NK-92 (cell line): ENCODE results near the gene SERGEF.

Experiments used
- DNase-seq: peaks from one replicate; lab custom pipeline; 2025; ENCODE audit not compliant: unreplicated experiment; lab: John Stamatoyannopoulos, UW

Gene SERGEF

DNA sequence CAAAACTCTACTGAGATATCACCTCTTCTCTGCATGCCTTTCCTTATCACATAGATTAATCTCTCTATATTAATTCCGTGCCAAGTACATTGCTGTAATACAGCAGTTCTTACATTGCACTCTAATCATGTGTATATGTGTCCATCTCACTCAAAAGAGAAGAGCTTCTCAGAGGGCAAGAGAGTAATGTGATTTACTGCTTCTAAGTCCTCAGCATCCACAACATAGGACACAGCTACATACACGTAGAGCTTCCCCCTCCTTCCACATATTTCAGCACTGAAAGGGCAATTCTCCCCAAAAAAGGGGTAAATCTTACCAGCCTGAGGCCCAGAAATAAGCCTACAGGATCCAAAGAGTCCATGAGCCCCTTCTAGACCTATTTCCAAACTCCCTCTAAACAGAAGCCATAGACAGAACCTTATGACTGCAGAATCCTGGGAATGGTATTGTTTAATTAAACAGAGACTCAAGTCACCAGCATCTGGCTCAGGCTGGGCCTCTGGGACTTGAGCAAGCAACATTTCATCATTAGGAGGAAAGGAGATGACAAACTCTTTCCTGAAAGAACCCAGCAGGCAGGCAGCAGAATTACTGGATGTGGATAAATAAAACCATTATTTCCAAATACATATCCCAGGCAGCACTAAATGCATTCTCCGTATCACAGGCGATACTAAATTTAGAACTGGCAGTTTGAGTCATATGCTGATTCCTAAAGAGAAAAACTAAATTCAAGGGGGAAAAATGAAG, 191.0 kb downstream of the SERGEF start:
- DNase-seq = no peak

DNA sequence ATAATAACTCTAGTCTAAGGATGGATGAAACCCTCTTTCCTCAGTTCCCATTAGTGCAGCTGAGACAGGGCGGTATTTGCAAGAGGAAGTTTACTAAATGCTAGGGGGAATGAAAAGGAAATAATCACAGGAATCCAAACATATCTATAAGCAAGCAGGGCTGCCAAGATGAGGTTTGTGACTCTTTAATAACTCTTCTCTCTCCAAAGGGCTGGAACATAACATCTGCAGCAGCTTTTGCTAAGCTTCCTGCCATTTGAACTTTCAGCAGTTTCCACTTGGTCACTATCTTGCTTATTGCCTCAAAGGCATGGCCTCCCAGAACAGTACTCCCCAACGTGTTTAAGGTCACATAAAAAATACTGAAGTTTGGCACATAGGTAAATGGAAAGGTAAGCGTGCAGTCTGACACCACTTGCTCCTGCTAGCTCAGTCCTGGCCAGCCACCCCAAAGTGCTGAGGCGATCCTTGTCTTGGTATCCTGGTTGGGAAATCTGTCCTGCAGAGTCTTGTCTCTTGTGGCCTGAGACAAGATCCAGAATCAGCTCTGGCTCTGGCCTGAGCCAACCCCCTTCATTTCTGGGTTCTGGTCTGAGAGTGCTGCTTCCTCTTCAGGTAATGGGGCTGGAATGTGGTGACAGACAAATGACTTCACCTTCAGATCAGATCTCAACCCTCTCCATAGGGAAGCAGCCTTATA, 196.5 kb downstream of the SERGEF start:
- no peak for DNase-seq

DNA sequence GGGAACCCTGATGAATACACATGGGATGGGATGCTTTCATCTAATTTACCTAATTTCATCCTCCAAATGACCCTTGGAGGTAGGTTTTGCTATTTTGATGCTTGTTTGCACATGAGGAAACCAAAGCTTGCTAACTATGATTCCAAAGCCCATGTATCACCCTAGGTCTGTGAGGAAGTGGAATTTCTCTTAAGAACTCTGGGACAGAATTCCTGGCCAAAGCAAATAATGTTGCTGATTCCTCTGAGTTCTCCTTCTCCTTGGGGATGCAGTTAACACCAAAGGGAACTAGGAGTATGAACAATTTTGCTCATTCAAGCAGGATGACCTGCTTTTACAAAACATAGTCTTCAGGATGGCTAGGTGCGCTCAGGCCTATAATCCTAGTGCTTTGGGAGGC, 198.3 kb downstream of the SERGEF start:
- no peak for DNase-seq

DNA sequence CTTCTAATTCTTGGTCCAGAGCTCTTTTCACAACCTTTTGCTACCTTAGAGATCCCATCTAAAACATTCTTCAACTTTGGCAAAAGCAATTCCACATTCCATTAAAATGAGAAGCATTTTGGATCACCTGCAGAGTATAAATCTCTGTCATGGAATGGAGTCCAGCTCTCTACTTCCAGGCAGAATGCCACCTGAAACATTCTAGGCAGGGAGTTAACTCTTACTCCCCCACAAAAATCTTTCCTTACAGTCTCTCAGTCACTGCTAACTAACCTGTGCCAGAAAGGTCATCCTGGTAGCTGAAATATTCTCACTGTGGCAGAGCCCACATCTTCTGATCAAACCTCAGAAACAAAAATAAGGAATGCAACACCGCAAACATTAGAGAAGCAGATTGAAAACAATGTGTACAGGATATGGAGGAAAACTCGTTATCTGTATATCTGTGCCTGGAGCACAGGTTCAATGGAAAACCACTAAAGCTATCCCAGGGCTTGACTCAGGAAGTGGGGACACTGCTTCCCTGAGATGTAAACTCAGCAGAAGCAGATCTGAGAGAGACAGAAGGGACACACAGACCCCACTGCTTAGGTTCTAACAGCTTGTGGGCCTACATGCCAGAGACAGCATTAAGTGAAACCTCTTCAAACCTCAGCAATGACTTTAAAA, 199.3 kb downstream of the SERGEF start:
- no peak for DNase-seq

DNA sequence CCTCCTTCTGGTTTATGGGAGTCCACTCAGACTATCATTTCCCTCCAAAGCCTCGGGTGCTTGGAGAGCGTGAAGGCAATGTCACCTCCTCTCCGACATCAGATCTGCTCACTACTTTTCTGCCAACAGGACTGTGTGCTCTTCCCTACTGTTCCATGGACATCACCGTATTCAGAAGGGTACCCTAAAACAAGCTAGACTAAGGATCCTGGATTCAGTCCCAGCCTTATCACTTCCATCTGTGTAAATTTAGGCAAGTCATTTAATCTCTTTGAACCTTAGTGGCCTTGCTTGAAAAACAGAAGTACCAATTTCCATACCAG, 200.0 kb downstream of the SERGEF start:
- no peak for DNase-seq

DNA sequence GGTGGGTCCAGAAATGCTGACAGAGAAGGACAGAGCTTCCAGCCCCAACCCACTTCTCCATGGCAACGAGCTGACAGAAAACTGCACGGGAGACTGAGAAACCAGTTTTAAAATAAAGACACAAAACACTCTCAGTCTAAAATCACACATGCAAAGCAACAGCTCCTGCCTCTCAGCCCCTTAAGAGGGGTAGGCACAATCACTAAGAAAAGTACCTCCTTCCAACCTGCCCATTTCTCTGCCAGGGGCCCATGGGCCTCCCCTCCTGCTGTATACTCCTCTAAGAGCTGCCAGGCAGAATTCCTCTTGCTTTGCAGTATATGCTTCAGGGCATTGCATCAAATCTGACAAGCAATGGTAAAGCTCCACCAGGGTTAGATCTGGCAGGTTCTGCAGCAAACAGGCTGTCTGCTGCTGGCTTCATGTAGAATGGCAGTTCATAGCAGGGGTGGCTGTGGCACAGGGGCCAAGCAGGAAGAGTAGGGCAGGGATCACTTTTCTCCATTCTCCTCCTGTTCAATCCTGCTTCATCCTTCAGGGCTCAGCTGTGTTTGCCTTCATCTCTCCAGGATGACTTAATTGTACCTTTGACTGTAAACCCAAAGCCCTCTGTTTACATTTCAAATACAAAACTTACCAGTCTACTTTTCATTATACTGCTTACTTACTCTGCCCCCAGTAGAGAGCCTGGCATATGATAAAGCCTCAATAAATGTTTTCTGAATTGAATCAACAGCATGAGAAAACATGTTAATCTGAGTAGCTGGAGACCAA, 200.6 kb downstream of the SERGEF start:
- DNase-seq = no peak

DNA sequence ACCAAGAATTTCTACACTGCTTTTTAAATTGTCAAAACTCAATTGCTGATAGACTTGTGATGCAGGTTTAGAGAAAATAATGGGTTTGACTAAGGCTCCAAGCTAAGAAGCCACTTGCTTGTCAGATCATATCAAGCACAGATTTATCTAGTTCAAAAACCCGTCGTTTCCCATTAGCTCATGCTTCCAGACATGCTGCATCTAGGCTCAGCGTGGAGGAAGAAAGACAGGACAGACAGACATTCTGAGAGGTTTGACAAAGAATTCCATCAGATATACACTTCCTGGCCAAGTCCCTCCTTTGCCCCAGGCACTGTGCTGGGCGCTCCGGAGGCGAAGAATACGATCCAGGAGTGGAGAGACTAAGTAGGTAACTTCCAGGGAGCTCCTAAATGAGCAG, 201.5 kb downstream of the SERGEF start:
- DNase-seq = no peak

DNA sequence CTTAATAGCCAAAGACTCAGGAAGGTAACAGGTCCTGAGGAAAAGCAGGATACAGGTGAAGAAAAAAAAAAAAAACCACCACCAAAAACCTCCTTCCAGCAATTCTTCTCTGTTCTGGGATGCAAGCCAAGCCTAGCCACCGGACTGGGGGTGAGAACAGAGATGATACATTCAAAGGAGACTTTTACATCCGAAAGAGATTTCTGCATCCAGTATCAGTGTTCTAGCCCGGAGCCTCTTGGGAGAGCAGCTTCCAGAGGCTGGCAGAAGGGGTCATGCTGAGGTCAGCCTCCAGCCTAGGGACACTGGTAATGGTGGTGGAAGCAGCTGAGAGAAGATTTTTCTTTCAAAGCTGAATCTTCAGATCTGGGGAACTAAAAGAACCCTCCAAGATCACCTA, 202.1 kb downstream of the SERGEF start:
- no peak for DNase-seq

DNA sequence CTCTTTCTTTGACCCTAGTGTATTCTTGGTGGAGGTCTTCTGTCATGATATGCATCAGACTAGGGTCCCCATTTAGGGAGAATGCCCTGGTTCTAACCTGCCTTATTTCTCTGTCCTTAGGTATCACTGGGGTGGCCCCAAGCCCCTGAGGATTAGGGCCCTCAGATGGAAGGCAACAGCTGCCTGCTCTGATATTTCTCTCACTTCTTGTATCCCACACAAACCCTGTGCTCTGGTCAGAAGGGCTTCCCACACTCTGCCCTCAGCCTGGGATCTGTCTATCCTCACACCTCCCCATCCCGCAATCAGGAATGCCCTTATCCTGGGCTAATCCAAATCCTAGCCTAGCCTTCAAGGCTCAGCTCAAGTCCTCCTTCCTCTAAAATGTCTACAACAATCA, 202.8 kb downstream of the SERGEF start:
- no peak for DNase-seq

DNA sequence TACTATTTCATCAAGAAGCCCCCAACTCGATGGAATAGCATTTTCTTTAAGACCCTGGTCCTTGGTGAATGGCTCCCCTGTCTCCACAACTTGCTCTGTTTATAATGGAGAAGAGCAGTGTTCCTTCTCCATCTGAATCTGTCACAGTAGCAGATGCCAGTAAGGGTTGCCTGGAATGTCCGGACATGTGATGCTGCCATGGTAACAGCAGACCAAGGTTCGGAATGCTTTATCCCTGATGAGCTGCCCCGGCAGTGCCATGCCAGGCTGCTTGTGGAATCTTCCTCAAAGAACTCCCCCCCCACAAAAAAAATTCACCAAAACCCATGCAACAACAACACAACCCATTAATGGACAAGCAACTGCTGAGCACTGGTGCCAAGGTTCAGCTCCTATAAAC, 205.8 kb downstream of the SERGEF start:
- DNase-seq = no peak

DNA sequence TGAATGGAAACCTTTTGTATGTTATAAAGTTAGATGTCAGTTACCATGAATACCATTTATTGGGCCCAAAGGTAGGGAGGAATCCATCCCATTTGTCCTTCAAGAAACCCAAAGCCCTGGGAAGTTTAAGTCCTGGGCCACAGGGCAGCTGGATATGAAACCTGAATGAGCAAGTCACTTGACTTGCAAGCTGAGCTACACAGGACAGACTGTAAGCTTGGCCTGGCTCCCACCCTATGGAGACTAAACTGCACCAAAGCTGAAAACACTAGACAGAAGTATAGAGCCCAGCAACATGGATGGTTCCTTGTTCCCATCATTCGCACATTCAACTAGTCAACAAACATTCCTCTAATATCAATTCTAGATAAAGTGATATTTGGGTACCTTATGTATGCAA, 207.0 kb downstream of the SERGEF start:
- DNase-seq = no peak

DNA sequence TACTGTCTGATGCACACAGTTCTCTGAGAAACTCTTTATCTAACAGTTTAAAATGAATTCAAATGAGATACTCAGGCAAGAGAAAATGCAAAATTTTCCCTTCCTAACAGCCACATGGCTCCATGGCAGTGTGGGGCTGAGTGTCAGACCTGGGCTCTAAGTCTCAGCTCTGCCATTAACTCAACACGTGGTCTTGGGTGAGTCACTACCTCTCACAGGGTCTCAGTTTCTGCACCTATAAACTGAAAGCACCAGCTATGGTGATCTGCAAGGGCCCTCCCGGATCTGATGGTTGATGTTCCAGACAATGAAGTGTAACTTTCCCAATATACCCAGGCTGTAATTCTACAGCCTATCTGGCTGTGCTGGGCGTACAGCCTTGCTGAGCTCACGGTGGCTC, 207.8 kb downstream of the SERGEF start:
- no peak for DNase-seq

DNA sequence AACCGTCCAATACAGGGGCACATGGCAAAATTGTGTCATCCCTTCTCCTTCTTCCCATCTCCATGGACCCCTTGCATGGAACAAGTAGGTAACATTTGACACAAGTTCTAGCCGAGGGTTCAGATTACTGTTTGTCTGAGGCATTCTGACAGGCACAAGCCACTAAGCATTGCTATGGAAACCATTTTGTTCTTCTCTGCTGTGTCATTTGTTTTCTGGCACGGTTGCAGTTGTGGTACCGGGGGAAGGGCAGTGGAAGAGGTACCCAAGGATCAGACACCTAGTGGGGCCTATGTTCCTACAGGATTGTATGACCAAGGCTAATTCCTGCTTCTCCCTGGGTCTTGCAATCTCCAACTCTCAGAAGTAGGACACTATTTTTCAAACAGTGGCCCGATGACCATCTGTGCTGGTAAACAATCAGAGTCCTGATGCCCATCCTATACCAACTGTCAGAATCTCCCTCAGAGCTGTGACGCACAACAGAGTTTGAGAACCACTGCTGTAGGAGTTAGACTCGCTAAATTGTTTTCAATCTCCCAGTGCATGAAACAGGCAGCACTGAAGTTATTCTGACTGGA, 209.0 kb downstream of the SERGEF start:
- DNase-seq = no peak

DNA sequence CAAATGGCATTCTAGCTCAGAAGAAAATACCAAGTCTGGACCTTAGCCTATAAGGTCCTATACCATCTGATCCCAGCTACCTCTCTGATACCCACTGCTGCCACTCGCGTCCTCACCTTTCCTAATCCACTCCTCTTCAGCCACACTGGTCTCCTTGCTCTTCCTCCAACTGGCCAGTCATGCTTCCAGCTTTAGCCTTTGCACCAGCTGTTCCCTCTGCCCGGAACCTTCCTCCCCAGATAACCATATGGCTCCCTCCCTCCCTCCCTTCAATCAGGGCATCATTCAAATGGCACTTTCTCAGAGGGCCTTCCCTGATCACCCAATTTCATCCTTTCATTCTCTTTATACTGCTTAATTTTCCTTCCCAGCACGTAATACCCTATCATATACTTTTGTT, 210.4 kb downstream of the SERGEF start:
- no peak for DNase-seq

DNA sequence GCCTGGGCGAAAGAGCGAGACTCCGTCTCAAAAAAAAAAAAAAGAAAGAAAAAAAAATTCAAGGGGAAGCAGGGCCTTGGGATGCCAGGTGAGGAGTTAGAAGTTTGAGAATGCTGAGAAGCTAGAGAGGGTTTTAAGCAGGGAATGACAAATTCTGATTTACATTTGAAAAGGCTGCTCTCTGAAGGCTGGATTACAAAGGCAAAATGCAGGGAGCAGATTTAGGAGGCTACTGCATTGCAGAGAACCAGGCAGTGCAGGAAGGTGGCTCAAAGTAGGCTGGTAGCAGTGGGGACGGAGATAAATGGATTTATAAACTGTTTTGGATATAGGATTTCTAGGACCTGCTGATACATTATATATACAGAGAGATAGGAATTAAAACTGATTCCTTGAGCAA, 211.7 kb downstream of the SERGEF start:
- no peak for DNase-seq

DNA sequence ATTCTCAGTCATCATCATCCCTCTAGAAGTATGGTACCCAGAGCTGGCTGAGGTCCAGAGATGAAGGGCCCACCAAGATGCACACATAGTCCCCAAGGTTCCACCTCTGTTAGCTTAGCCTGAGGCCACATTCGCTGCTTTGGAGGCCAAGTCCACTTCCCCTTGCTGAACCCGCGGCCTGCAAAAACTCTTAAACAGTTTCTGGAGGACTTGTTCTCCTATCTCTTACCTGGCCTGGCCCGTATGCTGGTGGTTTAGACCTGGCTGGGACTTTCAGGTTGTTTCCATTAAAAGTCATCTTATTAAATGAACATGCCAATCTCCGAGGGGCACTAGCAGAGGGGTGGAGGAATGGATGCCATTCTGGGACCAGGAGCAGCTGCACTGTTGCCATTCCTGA, 213.7 kb downstream of the SERGEF start:
- DNase-seq = no peak

DNA sequence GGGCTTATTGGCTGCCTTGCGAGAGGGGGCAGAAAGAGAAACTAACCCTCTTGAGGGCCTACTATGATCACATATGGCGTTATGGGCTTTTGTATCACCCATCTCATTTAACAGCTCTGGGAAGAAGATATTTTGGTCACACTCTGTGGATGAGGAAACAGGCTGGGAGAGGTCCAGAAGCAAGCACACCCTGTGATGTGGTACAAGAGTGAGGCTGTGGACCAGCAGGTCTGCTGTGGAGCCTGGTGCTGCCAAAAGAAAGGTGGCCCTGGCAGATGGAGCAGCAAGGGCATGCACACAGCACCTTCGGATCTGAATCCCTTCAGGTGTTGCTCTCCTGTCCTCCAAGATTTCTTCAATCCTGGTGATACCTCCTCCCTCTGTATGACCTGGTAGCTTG, 214.1 kb downstream of the SERGEF start:
- no peak for DNase-seq

DNA sequence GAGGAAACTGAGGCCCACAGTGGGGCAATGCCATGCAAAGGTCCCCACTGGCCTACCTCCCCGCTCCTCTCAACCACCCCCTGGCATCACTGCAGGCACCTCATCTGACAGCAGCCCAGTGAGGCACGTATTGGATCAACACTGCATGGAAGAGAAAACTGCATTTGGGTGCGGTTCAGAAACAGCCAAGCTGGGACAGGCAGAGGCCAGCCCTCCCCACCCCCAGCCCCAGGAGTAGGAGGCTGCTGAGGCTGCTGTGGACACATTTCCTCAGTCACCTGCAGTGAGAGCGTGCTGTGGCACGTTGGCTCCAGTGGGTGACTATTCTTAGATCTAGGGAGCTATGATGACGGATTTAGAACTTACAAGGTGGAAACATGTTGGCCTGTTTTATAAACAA, 214.6 kb downstream of the SERGEF start:
- DNase-seq = no peak

DNA sequence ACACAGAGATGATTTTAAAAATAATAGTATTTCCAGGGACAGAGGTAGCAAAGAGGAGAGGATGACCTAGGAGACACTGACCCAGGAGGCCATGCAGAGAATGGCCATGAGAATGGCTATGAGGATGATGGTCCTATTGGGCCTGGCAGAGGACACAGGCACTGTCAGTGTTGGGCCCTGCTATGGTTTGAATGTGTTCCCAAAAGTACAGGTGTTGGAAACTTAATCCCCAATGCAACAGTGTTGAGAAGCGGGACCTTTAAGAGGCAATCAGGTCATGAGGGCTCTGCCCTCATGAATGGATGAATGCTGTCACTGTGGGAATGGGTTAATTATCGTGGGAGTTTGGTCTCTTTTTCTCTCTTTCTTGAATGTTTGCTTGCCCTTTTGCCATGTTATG, 216.7 kb downstream of the SERGEF start:
- no peak for DNase-seq

DNA sequence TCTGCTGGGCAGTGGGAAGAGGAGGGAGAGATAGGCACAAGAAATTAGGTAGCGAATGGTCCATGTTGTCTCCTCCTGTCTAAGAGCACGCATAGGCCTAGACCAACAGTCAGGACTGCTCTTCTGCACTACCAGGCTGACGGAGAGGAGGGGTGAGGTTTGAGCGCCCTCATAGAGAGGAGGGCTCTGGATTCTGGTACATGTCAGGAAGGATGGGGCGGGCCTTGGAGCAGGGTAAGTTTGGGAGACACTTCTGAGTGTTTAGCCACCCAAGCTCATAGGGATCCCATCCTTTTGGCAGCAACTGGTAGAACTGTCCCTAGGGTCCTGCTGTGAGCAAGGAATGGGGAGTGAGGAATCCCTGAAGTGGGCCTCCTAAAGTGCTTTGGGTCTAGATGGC, 217.9 kb downstream of the SERGEF start:
- no peak for DNase-seq

DNA sequence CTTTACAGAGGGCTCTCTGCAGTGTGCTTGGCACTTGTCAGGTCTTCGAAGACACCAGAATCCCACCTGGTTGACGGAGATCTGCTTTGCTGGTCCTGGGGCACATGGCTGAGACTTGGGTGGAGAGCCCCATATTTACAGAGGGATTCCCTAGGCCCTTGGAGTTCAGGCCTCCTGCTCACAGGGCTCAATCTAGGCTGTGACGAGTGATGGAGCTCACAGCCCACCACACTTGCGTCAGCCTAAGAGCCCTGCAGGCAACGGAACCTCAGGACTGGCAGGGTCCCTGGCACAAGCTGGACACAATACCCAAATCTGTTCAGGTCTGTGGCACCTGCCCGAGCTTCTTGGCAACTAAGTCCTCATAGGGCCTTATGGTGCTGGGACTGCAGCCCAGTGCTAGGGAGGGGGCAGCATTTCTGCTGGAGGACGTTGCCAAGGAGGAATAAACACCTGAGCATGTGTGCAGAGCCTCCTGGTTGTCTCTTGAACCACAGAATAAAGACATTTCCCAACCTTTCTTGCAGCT, 219.1 kb downstream of the SERGEF start:
- DNase-seq = no peak
